Medulla oblongata (tissue), 1 donor: Measurements from ENCODE around the gene COL4A1.

Source experiments
- DNase-seq: peaks from one replicate; pipeline ENCODE4 v3.0.0-alpha.2; 2015; ENCODE audit errors: extremely low spot score

COL4A1 gene

DNA sequence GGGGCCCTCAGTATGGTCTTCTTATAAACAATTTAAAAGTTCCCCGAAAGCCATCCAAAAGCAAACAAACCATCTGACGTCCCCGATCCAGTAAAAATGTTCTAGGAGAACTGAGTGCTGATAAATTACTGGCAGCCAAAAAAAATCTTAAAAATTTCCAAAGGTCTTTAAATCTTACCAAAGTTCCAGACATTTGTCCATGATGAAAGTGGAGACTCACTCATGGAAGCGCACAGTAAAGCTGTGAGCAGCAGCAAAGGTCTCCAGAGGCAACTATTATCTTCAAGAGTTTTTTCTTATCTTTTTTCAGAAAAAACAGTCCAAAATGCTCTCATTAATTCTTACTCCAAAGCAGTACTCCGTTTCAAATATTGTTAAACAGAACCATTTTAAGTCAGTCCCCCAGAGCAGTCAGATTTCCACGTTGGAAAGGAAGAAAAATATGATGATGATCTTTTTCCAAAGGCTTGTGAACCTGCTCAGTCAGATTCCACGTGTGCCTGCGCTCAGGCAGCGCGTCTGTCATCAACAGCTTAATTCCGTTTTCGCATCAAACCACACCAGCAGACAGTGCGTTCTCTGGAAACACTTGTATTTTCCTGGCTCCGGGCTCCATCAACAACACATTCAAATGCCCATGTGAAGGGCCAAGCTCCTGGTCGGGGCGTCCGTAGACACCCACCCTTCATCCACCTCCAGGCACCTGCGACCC is 85.4 kb downstream of the COL4A1 start:
- DNase-seq, result no peak

DNA sequence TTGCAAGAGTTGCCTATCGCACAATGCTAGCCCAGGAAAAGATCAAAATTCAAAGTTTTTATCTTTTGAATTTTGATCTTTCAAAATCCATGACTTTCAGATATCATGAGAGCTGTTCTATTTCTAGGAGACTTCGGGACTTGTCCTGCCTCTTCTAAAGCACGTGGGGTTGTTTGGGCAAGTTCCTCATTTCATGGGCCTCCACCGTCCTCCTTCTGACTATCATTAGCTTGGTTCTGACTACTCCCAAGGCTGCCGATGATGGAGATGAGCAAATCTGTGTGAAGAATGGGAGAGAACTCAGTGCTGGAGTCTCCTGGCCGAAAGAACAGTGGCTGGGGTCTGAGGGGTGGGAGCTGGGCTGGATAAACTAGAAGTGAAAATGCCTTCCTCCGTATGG is 86.5 kb downstream of the COL4A1 start:
- peak; percentile 36 for DNase-seq

DNA sequence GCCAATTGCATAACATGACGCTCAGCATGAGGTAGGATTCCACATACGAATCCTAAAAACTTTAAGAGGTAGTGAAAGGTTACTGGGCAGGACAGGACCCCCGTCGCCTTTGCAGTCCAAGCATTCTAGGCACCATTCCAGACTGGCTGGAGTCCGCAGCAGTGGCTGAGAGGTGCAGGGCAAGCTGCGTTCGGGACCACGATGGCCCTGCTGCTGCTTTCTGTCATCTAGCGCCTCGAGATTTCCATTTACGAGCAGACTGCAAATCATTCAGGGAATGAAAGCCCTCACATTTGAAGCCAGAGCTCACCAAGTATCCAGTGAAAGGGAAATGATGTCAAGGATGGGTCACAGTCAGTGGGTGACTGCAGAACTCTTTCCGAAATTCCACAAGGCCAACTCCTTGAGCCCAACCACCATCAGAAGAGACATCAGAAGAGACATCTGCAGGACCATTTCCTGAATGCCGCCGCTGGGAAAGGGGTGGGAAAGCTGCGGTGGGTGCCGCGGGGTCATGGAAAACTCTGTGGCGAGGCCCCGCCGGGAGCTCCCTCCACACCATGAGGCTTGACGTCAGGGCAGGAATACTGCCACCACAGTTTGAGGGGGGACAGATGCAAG is 88.3 kb downstream of the COL4A1 start:
- no peak for DNase-seq

DNA sequence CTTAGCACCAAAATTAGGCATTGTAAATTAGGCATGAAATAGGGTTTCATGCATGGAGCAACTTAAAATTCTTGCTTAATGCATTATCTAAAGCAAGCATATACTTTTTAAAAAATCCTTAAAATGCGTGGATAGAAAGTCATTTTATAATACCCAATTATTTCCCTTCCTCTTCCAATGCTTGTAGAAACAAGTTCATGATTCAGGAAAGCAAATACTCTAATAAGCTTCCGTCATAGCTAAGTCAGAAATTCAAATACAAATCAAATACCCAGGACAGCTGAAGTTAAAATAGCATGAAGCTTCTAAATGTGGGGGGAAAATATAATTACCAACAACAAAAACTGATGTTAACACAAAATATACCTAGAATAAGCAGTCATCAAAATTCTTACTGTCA is 89.1 kb downstream of the COL4A1 start:
- no peak for DNase-seq

DNA sequence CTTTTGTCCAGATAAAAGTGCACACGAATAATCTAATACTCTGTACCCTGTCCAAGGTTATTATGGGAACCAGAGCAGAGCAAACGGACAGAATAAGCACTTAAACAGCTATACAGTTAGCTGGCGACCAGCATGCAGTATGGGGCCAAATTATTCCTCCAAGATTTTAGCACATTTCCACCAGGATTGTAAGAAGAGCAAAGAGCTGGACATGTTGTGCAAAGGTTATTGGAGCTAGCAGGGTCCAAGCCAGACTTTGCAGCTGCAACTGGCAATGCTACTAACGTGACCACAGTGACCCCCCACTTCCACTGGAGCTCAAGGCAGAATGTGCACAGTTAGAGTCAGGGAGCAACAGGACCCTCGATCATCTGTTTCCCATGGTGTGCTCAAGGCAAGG is 89.9 kb downstream of the COL4A1 start:
- DNase-seq, result no peak

DNA sequence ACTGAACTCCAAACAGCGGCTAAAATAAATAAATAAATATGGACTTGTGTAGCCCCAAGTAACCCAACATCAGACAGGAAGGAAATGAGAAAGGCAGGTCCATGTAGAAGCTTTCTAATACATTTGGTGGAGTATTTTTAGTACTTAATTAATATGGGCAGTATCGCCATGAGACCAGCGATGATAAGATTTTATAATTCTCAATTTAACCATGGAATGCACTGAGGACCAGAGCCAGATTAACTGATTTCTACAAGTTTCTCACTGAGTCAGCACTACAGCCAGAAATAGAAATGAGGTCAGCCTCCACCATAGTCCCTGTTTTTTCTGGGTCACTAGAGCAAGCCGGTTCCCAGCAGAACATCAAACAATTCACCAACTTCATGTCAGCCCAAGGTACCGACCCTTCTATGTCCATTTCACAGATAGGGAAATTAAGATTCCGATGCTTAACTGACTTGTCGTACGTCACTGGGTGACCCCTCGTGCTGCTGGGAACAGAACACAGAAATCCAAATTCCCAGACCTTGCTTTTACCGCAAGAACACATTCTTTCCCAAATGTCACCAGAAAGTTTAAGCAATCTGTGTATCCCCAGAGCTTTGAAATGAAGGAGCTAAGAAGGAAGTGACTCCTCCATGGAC is 90.4 kb downstream of the COL4A1 start:
- peak; percentile 19 for DNase-seq

DNA sequence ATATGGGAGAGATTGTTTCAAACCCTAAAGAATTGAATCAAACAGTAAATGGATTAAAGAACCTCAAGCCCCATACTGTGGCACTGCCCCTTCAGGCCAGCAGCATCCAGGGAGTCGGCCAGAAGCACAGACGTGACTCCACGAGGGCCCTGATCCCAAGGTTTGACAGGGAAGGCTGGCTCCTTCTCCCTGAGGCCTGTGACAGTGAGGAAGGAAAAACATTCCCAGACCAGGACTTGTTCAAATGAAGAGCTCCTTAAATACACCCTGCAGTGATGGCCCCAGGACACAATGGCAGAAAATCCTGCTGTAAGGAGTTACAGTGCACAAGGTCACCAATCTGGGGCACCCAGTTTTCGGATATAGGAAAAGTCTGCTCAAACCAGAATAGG is 91.0 kb downstream of the COL4A1 start:
- no peak for DNase-seq

DNA sequence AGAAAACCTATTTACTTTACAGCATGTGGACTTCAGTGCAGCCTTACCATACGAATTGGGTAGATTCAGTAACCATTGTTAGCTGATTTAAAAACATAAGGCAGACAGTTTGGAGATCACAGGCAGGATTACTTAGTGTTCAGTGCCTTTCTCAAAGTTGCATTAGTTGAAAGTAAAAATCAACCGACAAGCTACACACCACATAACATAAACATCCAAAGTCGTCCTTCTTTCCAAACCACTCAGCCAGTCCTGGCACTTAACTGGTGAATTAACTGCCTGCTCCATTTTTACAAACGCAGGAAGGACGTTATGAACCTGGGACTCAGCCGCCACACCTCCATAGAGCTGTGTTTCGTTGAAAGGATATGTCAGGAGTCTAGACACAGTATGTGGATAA is 91.4 kb downstream of the COL4A1 start:
- DNase-seq, result no peak

DNA sequence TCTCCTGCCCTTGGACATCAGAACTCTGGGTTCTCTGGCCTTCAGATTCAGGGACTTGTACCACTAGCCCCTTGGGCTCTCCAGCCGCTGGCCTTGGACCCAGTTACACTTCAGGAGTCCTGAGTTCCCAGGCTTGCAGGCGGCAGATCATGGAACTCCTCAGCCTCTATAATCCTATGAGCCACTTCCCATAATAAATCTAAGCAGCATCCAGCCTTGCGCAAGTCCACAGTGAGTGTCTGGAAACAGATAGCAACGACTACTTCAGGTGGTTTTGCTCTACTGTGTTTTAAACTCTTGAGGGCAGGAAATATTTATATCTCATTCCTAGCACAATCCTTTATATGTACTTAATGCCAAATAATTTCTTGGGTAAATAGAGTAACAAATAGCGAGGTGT is 92.3 kb downstream of the COL4A1 start:
- DNase-seq, result no peak

DNA sequence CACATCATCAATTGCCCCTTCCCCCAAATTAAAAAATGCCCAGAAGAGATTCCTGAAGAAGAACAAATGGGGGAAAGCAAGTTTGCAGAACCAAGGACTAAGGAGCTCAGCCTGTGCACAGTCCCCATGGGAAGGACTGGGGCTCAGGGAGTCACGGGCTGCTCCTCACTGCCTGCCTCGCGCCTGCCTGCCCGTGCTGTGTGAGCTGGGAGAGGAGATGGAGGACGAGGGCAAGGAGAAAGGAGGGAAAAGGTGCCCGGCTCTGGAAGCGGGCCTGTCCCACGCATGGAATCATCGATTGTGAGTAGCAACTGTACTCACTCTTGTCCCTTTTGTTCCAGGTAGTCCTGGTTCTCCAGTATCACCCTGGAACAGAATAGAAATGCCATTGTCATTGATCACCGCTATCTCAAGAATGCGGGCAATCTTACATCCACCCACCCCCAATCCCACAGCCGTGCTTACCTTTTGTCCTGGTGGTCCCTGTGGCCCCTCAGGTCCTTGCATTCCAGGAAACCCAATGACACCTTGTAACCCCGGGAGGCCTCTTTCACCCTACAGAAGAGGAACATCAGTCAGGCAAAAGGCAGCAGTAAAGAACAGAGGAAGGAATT is 93.4 kb downstream of the COL4A1 start:
- DNase-seq, result no peak

DNA sequence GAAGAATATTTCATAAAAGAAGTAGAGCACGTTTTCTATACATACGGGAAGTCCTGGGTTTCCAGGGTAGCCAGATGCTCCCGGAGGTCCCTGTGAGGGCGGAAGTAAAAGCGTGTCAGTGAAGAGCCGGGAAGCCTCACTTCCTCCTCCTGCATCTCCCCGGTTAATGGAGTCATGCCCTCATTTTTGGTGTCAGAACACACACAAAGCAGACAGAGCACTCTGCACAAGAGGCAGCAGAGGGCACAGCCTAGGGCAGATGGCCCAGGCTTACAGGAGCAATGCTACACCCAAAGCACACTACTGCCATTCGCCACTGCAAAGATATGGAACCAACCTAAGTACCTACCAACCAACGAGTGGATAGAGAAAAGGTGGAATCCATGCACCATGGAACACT is 94.4 kb downstream of the COL4A1 start:
- no peak for DNase-seq

DNA sequence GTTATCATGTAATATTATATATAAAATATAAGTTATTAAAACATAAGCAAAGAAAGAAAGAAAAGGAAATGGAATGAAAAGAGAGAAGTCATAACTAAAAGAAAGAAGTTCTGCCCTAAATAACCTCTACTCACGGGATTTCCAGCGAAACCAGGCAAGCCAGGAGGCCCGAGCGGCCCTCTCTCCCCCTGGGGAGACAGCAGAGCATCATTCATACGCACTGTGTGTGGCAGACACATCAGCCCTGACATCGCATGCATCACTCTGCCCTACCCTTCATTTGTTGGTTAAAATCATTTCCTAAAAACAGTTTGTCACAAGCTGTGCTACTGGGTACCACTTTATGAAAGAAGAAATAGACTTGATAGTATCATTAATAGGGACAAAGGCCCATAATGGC is 95.2 kb downstream of the COL4A1 start:
- no peak for DNase-seq

DNA sequence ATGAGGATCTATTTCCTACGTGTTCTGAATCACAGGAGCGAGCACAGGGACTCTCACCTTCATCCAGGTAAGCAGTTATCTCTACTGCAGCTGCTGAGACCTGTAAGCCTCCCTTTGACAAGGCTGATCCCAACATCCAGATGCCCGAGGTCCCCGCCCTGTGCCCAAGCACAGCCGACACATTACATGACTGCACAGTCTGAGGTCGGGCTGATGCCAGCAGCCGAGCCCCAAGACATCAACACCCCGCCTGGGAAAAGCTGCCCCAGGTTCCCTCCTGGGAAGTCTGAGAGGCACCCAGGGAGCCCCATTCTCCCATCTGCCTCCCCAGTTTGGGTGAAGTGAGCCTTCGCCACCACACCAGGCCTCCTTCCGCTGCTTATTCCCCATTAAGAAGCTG is 95.9 kb downstream of the COL4A1 start:
- no peak for DNase-seq

DNA sequence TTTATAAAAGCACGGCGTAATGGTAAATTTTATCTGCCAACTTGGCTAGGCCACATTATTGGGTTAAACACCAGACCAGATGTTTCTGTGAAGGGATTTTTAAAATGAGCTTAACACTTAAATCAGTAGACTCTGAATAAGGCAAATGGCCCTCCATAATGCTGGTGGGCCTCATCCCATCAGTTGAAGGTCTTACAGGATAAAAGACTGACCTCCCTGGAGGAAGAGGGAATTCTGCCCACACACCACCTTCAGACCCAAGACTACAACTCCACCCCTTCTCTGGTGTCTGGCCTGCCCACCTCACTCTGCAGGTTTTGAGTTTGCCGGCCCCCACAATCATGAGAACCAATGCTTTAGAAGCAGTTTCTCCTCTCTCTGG is 96.4 kb downstream of the COL4A1 start:
- no peak for DNase-seq

DNA sequence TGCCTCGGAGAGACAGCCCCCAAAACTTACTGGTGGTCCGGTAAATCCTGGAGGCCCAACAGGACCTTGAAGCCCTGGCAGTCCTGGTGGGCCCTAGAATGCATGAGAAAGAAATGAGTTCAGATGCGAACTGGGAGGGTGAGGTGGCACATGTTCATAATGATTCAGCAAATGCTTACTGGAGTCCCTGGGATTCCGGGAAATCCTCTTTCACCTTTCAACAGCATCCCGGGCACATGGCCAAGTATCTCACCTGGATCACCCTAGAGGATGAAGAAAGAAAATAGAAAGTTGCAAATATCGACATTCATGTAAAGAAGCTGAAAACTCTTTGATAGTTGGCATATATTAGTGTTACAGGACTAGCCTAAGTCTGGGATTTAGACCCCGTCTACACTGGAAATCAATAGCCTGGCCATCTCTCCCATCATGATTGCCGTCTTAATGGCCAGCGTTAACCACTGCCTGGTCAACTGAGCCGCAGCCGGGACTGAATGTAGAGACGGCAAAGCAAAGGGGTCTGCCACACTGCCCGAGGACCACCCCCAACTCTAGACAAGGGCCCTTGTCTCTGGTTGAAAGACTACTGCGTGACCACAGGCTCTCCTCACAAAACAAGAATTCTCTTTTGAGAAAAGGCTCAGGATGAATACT is 96.9 kb downstream of the COL4A1 start:
- no peak for DNase-seq

DNA sequence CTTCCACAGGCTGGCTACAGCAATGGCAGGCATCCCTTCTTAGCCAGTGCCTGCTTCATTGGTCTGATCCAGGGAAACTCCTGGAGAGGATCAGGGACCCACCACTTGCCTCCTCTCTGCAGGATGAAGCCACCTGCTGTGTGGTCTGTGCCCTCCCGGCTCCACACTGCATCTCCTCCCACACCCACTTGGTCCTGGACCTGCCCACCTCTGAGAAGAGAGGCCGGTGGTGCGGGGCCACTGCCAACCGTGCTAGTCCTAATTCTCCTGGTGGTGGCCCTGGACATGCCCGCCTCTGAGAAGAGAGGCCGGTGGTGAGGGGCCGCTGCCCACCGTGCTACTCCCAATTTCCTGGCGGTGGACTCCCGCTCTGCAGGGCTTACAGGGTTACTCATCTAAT is 98.8 kb downstream of the COL4A1 start:
- no peak for DNase-seq

DNA sequence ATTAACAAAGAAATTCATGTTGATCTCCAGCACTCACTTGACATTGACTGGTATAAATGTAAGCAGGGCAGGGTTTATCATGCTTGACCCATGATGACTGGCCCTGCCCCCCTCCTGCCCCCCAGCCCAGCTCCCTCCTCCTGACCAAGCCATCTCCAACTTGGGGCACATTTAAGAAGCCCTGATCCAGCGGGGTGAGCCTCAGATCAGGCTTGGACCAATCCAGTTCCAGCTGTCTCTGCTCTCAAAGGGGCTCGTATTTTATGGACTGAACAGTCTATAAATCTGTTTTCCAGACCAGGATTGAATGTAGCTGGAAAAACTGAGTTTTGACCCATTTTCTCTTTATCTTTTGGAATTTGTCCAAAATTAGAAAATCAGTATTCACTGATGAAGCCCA is 100.0 kb downstream of the COL4A1 start:
- DNase-seq, result no peak

DNA sequence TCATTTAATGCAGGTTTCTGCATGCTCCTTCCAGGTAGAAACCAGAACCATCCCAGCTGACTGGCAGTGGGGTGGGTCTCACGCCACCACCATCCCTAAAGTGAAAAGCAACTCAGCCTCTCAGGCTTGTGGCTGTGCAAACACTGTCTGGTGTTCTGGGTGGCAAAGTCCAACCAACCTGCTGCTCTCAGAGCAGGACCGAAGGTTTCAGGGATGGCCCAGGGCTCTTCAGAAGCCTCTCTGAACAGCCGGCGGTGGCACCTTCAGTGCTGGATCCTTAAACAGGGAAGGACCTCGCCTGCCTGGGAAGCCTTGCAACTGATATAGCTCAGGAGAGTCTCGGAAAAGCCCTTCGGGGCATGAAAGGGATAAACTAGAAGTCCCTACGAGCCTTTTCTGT is 100.8 kb downstream of the COL4A1 start:
- no peak for DNase-seq

DNA sequence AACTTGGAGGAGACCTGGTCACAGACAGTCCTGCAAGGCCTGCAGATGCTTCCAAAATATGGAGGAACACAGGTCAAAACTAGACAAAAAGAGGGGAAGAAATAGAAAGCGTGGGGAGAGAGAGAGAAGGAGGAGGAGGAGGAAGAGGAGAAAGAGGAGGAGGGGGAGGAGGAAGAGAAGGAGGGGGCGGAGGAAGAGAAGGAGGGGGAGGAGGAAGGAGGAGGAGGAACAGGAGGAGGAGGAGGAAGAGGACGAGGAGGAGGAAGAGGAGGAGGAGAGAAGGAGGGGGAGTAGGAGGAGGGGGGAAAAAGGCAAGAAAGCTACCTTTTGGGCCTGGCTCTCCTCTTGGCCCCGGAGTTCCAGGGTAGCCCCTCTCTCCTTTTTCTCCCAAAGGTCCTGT is 105.8 kb downstream of the COL4A1 start:
- DNase-seq, result no peak

DNA sequence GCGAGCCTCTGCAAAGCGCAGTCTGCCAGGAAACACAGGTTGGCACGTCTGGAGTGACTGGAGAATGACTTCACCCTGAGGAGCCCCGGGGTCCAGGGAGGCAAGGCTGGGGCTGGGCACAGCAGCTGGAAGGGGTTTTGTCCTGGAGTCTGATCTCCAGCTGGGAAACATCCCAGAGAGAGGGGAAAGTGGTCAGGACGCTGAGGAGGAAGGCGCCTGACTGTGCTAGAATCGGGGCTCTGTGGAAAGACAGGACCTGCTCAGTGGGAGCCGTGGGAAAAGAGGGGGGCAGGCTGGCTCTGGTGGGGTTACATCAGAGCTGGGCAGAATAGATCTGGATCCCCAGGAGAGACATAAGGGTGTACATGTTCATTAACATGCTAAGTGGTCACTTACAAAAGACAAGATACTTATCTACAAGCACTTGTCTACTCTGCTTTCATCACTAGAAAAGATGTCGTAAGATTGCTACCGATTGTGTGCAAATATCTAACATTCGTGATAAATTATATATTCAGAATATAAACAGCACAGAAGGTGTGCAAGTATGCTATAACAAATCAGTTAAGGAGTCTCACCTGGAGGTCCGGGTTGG is 106.6 kb downstream of the COL4A1 start:
- DNase-seq, result no peak

DNA sequence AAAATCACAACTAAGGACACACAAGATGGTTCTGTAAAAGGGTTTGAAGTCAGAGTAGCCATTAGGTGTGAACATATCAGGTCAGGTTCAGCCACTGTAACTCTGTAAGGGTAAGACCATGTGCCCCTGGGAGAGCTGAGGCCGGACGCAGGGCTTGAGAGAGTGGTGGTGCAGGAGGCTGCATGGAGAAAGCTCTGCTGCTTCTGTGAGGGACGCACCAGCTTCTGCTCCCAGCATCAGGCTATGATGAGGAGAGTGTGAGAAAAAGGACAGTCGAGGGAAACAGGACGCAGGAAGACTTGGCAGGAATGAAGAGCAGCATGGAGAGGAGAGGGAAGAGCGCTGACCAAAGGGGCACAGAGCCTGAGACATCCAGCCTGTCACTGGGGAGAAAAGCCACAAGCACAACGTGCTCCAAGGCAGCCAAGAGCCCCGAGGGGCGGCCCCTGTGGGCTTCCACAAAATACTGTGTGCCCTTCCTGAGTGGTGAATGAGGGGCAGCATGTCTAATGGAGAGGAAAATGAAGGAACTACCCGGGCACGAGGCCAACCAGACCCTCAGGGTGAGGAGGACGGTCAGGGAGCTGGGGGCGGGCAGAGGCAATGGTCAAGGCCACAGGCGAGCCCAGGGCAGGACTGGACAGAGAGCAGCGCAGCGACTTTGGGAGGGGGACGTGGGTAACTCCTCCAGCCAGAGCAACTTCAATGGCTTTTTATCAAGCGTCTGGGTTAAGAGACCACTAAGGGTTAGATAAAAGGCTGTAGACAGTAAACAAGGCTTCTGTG is 107.7 kb downstream of the COL4A1 start:
- DNase-seq, result no peak
